SK-N-MC (cell line): Measurements from ENCODE around the gene ANKUB1.

Source experiments
- EZH2 ChIP-seq: fragments of 200-600 bp; sonication (generic); IDR thresholded peaks from one replicate; pipeline ENCODE4 v1.6.1; 2017; ENCODE audit warnings: antibody characterized with exemption
- FOXP2 ChIP-seq: optimal IDR thresholded peaks from 2 replicates; pipeline ENCODE3; 2011; ENCODE audit warnings: mild to moderate bottlenecking, moderate library complexity; ENCODE audit not compliant: insufficient read depth; ENCODE audit errors: extremely low read length, control extremely low read depth
- POLR2AphosphoS5 ChIP-seq: IDR thresholded peaks from 2 replicates; pipeline ENCODE4 v1.6.1; 2012; ENCODE audit warnings: mild to moderate bottlenecking, low read depth, low read length, borderline replicate concordance

DNA sequence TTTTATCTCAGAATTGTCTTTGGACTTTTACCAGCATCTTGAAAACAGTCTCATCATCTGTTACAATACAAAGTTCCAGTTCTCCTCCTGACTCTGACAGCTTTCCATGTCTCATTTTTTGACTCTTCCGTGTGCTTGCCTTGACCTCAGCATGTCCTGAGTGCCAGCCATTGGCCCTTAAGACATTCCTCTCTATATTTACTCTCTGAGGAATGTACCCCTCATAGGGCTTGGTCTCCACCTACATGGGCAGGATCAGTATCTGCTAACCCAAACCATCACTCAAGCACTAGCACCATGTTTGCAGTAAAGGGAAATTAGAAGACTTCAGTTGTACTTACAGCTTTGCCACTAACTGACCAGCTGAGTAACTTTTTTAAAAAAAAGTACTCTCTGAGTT is 16.2 kb downstream of the ANKUB1 start:
- no peak for TF ChIP-seq EZH2
- no peak for TF ChIP-seq POLR2AphosphoS5
- no peak for TF ChIP-seq FOXP2
